GM21526 (cell line): ENCODE results near the gene KRTAP12-3.
"Not testable (repeated sequence)": the region's sequence is repeated elsewhere in the genome, so short reads cannot be mapped to it uniquely, and the experiment has no call there.

ENCODE experiments used
- ATAC-seq: cut with Tn5 transposase; IDR thresholded peaks from one replicate; pipeline ENCODE4 v1.9.1; 2021; ENCODE audit warnings: moderate library complexity; ENCODE audit not compliant: unreplicated experiment, low FRiP score

Gene KRTAP12-3

GRCh38 chr21:44681861-44682579, 24.3 kb downstream of the KRTAP12-3 start, which contains the start of gene KRTAP12-1:
KRTAP12-1 (minus strand) TSS chr21:44682163; CDS start chr21:44682123, 40 bp downstream.
- ATAC-seq: no peak

- ATAC-seq: no peak
Measured at GRCh38 chr21:44682580-44683151, 24.9 kb downstream of the KRTAP12-3 start.

GRCh38 chr21:44684077-44684476, 26.3 kb downstream of the KRTAP12-3 start:
- no peak for ATAC-seq

- no peak for ATAC-seq
Measured at GRCh38 chr21:44684483-44684882, 26.8 kb downstream of the KRTAP12-3 start.

GRCh38 chr21:44685050-44685449, 27.3 kb downstream of the KRTAP12-3 start:
- ATAC-seq: not testable (repeated sequence)

- ATAC-seq: no peak
Measured at GRCh38 chr21:44686000-44686781, 28.5 kb downstream of the KRTAP12-3 start.

GRCh38 chr21:44686843-44687561, 29.3 kb downstream of the KRTAP12-3 start:
- no peak for ATAC-seq

GRCh38 chr21:44687671-44688070, 29.9 kb downstream of the KRTAP12-3 start:
- no peak for ATAC-seq

- ATAC-seq: not testable (repeated sequence)
Measured at GRCh38 chr21:44689740-44690139, 32.0 kb downstream of the KRTAP12-3 start.

GRCh38 chr21:44691686-44692085, 34.0 kb downstream of the KRTAP12-3 start:
- no peak for ATAC-seq

- no peak for ATAC-seq
Measured at GRCh38 chr21:44692798-44693512, 35.2 kb downstream of the KRTAP12-3 start.

- ATAC-seq: no peak
Measured at GRCh38 chr21:44694776-44695175, 37.0 kb downstream of the KRTAP12-3 start.

- no peak for ATAC-seq
Measured at GRCh38 chr21:44695184-44695583, 37.5 kb downstream of the KRTAP12-3 start.

- no peak for ATAC-seq
Measured at GRCh38 chr21:44695641-44696040, 37.9 kb downstream of the KRTAP12-3 start.

GRCh38 chr21:44696572-44696971, 38.8 kb downstream of the KRTAP12-3 start:
- no peak for ATAC-seq

- ATAC-seq: not testable (repeated sequence)
Measured at GRCh38 chr21:44697172-44697810, 39.6 kb downstream of the KRTAP12-3 start, which contains the start of gene KRTAP10-12. KRTAP10-12 (plus strand) TSS chr21:44697172; CDS start chr21:44697202, 30 bp downstream.

GRCh38 chr21:44697811-44698734, 40.3 kb downstream of the KRTAP12-3 start:
- ATAC-seq: no peak

GRCh38 chr21:44699502-44700001, 41.8 kb downstream of the KRTAP12-3 start:
- ATAC-seq: no peak
